Activated CD4-positive, alpha-beta T cell treated with anti-CD3 and anti-CD28 coated beads, Interleukin-2, amount 50 U/mL, for 16 hours (primary cell): ENCODE data around the gene PLD1.
A peak's percentile ranks its signal among the peaks of the same experiment; 100 is the strongest.

Experiments used
- DNase-seq: peaks from one replicate; pipeline ENCODE4 v3.0.0-alpha.2; 2020

The PLD1 gene

DNA sequence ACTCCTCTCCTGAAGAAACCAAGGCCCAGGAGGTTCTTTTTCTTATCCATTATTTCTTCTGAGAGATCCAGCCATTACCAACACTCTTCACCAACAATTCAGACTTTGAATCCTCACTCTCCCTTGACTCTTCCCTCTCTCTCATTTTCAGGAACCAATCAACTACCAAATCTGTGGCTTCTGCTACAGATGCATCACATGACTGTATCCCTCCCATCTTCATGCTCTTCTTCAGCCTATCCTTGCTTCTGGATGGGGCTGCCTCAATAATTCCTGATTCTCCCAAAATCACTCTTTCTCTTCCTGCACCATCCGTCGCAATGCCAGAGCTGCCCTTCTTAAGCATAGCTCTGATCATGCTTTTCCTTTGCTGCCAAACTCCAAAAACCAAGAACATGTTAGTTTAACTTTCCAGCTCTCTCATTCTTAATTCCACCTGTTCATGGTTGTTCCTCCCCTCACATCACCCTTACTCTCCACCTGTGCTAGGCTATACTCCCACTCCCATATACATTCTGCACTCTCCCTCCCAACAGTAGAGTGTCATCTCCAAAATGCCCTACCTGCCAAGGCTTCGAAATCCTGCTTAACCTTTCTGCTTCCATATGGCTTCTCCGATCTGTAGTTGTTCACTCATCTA is 13.5 kb downstream of the PLD1 start:
- no peak for DNase-seq

DNA sequence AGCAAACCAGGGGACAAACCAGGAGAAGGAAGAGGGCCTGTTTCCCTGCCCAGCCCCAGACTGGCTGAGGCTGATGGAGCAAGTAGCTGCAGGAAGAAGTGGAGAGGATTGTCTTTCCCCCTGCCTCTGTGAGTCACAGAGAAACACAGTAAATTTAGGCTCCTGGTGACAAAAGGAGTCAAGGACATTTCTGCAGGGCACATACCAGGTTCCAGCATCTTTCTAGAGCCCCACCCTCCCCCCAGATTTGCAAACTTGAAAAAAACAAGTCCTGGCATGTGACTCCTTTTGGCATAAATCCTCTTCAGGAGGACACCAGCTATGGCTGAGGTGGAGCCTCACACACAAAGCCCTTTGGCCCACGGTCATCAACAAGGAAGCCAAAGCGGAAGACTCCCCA is 17.8 kb downstream of the PLD1 start:
- DNase-seq, result no peak

GRCh38 chr3:171791692-171792076 is 18.6 kb downstream of the PLD1 start:
- no peak for DNase-seq

GRCh38 chr3:171790898-171791691 is 19.2 kb downstream of the PLD1 start:
- no peak for DNase-seq

DNA sequence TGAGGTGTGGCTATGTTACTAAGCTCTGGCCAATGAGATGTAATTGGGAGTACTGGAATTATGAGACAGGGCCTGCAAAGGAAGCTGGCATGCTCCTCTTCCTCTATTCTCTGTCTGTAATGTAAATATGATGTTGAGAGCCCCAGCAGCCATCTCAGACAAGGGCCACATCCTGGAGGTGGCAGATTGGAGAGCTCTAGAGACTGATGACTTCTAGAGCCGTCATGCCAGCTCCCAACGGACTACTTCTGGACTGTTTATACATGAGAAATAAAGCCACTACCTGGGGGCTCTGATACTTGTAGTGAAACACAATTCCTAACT is 19.7 kb downstream of the PLD1 start:
- DNase-seq, result no peak

GRCh38 chr3:171789759-171790505 is 20.4 kb downstream of the PLD1 start:
- no peak for DNase-seq

DNA sequence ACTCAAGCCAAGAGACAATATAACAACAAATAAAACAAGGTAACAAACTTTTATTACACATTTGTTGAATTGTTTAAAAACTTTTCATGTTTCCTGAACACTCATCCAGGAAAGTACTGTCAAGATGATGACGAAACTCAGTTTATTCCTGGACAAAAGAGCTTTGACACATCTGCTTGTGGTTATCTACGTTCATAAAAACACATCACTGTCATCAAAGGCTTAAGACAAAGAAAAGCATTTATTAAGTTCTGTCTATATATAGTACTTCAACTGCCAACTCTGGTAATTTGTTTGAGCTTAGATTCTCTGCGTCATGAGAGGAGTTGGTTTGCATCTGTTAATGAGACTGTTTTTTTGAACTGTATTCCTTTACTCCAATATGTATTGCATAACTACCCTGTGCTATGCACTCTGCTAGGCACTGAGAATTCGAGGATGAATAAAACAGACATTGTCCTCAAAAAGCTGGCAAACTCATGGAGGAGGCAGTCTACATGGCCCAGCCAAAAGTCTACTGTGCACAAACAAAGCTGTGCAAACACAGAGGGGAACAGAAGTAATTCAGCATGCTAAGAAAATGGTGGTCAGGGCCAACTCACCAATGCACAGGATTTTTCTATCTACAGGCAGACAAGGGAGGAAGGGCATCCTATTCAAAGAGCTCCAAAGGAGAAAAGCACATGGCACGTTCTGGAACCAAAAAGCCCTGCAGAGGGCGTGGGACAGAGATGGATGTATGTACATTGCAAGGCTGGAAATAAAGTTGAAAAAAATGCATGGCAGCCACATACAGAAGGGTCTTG is 21.5 kb downstream of the PLD1 start:
- DNase-seq, result no peak

- no peak for DNase-seq
These were observed 23.3 kb downstream of the PLD1 start for GRCh38 chr3:171786997-171787396.

- no peak for DNase-seq
These were observed 25.3 kb downstream of the PLD1 start for GRCh38 chr3:171784937-171785336.

DNA sequence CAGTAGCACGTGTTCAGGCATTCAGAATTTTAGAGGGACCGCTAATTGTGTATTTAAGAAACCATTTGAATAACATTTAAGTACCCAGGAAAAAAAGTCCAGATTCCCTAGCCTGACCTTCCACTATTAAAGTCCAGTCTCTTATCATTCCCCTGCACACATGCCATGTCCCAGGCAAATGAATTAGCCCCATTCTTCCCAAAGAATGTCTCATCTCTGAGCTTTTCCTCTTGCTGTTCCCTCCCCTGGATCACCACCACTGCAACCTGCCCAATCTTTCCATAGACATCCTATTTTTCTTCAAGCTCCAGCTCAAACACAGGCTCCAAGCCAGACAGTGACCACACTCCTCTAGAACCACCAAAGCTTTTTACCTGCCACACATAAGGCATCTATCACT is 25.9 kb downstream of the PLD1 start:
- DNase-seq, result no peak

DNA sequence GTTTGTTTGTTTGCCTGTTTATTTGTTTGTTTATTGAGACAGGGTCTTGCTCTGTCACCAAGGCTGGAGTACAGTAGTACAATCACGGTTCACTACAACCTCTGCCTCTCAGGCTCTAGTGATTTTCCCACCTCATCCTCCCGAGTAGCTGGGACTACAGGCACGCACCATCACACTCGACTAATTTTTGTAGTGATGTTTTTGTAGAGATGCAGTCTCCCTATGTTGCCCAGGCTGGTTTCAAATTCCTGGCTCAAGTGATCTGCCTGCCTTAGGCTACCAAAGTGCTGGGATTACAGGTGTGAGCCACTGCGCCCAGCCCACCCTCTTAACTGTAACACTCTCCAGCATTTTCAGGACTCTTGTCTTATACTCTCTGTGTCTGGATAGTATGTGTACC is 26.7 kb downstream of the PLD1 start:
- DNase-seq, result no peak

DNA sequence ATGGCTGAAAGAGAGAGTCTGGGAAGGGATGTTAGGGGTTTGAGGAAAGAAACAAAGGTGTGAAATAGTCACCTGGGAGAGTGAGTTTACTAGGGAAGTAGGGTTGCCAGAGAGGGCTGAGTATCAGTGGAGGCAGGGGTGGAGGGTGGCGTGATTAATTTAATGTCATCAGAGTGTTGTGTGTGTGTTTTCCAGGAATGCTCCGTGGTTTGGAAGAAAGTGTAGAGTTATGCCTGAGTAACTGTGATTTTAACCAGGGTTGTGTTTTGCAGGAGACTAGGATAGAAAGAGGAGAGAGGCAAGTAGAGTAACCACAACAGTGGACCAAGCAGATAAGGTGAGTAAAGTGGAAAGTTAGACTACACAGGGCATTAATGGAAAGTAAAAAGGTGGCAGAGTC is 27.2 kb downstream of the PLD1 start:
- no peak for DNase-seq

DNA sequence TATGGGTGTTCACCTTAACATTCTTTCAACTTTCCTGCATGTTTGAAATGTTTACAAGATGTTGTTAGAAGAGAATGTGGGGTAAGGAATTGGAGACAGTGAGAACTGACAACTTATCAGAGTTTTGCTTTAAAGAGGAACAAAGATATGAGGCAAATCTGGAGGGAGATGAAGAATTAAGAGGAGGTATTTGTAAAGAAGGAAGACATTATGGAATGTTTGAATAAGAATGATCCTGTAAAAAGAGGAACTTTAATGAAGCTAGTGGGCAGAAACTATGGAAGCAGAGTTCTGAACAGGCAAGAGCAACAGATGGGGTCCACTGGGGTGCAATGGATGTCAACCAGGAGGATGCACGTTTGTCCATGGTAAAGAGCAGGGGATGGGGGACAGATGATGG is 27.7 kb downstream of the PLD1 start:
- no peak for DNase-seq

GRCh38 chr3:171781711-171782127 is 28.6 kb downstream of the PLD1 start:
- DNase-seq, result no peak

DNA sequence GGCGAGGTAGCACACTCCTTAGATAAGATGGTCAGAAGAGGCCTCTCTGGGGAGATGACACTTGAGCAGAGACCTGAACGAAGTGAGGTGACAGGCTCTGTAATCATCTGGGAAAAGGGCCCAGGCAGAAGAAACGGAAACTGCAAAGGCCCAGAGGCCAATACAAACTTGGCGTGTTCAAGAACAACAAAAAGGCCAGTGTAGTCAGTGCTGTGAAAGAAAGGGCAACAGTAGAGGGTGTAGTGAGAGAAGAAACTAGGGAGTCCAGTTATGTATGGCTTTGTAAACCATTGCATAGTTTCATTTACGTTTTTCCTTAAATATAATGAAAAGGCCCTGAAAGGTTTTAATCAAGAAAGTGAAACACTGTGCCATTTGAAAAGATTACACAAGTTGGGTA is 31.8 kb downstream of the PLD1 start:
- no peak for DNase-seq

DNA sequence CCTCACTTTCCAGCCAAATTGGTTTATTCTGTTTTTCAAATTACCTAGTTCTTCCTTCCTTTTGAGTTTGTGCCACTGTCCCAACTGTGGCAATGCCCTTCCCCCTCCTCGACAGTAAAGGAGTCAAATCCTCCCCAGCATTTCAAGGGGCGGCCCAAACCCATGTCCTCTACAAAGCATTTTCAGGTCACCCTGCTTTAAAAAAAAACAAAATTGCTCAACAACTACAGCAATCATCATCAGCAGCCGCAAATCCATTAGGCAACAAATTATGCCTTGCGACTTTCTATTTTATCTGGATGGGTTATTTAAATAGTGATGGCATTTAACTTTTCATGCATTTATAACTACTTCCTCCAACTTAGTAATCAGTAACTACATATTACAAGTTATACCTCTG is 32.7 kb downstream of the PLD1 start:
- no peak for DNase-seq

DNA sequence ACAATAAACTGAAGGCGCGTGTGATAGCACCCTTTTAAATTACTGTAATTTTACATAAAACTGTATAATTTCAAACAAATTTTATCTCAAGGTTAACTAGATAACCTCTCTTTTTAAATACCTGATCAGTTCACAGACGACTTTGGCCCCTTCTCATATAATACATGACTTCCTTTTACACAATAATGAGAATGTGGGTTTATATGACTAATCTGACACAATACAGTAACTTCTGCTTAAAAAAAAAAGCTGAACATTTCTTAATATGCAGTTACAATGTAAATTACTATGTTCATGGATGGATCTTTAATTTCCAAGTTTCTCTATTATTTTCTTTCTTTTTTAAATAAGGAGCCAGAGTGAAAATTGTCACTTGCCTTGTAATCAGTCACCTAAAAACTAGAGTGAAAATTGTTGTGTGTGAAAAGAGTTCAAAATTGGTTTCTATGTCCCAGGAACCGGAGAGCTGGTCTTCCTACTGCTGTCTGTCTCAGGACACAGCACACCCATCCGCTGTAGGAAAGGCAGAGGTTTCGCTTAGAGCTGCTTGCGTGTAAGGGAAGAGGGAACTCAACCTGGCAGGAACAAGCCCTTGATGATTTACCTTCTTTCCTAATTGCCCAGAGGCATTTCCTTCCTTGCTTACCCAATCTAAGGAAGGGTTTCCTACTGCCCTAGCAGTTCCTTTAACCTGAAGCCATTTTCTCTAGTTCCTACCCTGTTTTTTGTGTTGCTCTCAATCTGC is 33.3 kb downstream of the PLD1 start:
- no peak for DNase-seq

DNA sequence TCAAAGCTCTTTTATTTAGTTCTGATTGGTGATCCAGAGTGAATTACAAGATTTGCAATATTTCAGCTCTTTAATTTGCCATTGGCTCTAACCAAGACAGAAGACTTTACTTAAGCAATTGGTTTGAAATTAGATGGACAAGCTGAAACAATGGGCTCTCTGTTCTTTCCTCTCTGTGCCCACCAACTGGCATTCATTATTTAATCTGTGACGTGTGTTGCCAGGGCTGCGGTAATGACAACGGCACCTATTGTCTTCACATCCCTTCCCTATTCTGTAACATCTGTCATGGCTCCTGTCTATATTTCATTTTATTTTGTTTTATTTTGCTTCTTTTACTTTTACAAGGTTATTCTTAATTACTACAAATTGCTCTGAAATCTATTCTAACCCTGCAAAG is 33.9 kb downstream of the PLD1 start:
- DNase-seq, result no peak

- no peak for DNase-seq
These were observed 34.3 kb downstream of the PLD1 start for GRCh38 chr3:171775943-171776342.

- DNase-seq, result no peak
These were observed 35.8 kb downstream of the PLD1 start for GRCh38 chr3:171774521-171774920.

DNA sequence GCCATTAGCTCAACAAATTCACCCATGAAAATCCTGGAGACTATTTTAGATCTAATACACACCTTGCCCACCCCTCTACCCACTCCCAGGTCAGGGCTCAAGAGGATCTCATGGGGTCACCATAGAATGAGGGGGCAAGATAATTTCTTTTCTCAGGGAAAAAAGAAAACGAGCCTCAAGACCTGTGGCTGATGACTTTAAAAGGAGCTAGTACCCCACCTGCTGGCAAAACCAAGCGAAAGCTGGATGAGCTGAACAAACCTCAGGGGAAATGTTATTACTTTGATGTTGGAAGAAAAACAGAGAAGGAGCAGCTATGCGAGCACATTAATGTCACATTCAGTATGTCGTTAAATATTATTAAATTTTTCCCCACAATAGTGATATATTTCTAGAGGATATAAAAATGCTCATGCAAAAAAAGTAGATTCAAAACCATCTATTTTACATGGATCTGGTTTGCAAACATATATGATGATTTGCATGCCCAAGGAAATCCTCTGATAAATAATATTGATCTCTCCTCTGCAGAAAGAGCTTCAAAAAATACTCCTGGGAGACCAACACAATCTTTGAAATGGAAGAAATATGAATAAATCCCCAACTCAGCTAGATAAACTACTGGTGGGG is 37.7 kb downstream of the PLD1 start:
- DNase-seq, result peak; percentile 56
